GM21381 (cell line): ENCODE results near the gene TBC1D5.

Experiments
- ATAC-seq: cut with Tn5 transposase; IDR thresholded peaks from one replicate; pipeline ENCODE4 v1.9.1; 2021; ENCODE audit warnings: mild to moderate bottlenecking, moderate library complexity; ENCODE audit not compliant: unreplicated experiment

Gene TBC1D5

DNA sequence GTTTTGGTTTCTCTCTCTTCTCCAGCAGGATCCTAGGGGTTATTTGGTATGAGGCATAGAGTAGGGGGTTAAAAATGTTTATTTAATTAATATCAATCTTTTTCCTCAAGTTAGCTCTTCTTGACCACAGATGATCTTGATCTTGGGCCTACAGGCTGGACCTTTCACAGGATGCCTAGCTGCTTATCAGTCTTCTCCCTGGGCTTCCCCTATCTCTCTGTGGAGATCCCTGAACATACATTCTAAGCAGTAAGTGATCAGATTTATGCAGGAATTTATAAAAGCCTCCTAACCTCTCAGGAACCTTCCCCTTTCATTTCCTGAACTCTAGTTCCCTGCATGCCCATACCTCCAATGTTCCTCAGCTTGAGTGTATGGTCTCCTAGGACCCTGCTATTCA lies 428.3 kb downstream of the TBC1D5 start:
- no peak for ATAC-seq

DNA sequence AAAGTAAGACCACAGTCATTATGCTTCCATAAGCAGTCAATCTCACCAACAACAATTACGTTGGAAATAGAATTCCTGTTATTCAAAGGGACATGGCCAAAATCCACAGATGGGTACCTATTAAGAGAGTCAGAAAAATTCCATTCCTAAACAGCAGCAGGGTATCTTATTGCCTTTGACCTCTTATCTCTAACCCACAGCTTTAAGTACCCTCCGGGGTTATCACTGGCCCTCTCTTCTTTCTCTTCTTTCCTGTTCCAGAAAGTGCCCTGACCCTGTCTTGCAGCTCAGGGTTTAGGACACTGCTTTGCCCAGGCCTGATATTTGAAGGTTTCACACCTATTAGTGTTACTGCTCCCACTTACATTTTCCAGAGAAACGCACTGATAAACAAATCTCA lies 428.7 kb downstream of the TBC1D5 start:
- ATAC-seq: no peak

DNA sequence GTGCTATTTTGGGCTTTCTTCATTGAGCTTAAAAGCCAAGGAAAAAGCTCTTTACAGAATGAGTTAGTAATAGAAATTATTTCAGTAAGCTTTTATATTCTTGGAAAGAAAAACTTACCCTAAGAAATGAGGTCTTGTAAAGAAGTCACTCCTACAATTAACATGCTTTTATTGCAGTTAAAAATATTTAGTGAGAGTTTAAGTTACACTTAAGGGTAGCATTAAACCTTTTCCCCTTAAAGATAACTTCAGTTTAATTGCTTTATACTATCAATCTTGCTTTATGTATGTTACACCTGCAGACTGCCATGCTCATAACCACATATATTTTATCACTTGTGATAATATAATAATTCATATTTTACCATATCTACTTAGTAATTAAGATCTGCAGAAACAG lies 431.4 kb downstream of the TBC1D5 start:
- no peak for ATAC-seq

GRCh38 chr3:17307887-17308286 lies 434.5 kb downstream of the TBC1D5 start:
- no peak for ATAC-seq

DNA sequence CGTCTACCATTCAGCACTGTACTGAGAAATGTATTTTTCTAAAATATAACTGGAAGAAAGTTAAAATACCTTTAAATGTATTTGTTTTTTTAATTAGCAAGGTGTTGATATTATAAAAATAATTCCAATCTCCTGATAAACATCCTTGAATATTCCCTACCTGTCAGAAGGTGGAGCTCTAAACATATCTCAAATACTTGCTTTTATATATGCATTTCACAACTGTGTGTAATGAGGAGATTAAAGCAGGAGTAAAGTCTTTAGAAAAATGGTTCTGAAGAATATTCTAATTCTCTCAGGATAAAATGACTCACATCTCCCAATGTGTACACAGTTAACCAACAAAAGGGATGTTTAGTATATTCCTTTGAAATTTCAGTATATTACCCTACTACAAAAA lies 434.9 kb downstream of the TBC1D5 start:
- ATAC-seq: no peak

DNA sequence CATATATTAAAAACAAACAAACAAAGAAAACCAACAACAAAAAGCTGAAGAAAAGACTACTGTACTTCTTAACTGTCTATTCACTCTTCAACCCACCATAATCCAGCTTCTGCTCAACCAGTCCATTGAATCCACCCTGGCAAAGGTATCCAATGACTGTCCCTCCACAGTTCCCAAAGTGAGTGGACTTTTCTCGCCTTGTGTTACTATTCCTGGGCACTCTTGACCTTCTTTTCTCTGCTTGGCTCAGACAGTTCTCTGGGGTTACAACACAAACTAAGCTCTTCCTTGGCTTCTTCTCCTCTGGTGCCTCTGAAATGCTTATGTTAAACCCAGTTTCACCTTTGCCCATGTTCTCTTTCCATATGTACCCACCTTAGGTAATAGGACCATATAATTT lies 437.5 kb downstream of the TBC1D5 start:
- ATAC-seq: no peak

DNA sequence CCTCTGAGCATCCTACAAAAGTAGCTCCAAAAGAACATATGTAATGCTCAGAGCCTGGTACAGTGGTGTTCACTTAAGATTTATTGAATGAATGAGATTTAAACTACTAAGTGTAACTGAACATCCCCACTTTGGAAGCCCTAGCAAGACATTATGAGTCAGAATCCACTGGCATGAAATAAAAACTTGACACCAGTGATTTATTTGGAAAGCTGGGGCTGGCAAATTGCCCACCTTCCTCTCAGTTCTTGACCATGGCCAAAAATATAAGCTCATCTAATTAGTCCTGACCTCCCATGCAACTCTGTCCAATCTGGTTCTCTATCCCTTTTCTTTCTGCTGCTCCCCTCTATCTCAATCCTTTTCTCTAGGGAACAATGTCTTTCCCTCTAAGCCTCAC lies 439.7 kb downstream of the TBC1D5 start:
- ATAC-seq: no peak

DNA sequence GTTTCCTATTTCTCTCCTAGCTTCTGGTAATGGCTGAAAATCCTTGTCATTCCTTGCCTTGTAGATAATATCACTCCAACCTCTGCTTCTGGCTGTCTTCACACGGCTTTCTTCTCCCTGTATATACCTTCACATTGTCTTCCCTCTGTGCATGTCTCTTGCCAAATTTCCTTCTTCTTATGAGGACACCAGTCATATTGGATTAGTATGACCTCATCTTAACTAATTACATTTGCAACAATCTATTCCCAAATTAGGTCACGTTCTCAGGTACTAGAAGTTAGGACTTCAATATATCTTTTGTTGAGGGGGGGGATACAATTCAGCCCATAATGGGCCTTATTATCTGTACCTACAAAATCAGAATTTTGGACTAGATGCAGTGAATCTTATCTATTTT lies 440.3 kb downstream of the TBC1D5 start:
- ATAC-seq: no peak

- no peak for ATAC-seq
Observed at GRCh38 chr3:17301271-17301670, 441.2 kb downstream of the TBC1D5 start.

DNA sequence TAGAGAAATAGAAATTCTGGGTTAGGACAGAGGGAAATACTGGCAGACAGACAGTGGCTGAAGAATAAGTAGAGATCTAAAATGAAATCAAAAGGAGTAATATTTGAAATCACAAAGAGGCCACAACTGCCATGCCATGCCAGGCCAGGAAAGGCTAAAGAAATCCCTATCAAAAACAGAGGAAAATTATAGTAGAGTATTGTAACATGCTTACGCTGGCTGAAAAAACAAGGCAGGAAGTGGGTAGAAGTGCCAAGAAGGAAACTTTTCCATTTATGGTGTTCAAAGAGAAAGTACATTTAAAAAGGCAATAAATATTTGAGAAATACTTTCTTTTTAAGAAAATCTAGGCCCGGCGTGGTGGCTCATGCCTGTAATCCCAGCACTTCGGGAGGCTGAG lies 442.0 kb downstream of the TBC1D5 start:
- no peak for ATAC-seq

DNA sequence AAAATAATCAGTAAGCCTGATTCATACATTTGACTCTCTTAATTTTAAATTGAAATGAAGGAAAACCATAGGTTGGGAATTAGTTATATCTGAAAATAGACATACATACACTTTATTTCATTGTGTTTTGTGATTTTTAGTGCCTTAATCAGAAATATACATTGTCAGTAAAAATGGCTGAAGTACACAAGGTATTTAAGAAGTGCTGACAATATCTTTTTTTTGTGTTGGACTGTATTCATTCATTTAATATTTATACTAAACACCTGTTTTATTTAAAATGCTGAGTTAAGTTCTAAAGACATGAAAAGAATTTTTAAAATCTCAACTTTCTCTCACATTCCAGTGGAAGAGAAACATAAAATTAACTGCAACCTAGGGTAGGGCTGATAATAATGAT lies 444.4 kb downstream of the TBC1D5 start:
- ATAC-seq: no peak

DNA sequence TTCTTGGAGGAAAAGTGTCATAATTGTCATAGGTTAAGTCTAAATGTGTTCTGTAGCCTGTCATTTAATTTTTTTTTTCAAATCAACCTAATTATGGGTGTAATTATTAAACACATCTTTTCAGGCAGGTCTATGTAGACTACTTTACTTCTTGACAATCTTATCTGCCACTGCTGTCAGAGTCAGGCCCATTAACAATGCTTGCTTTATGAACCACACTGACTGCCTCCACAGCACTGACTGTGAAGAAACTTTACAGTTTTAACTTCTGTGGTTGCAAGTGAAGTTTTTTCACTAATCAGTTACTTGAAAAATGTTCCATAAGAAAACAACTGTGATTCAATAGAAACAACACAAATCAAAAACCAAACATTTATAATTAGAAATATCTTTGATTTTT lies 449.9 kb downstream of the TBC1D5 start:
- no peak for ATAC-seq

DNA sequence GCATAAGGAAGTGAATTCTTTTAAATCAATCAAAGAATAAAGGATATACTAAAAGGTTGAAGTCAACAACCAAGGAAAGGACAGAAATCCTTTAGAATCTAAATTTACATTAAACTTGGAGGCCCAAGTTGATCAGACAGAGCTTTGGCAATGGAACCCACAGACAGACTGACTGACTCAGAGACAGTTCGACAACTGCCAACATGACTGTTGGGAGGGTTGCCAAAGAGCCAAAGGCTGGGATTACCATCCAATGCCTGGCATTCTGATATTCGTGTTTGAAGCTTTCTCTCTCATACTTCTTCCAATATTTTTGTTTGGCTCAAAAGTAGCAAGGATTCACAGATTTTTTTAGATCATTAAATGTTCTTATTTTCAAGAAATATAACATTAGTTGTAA lies 451.5 kb downstream of the TBC1D5 start:
- no peak for ATAC-seq

GRCh38 chr3:17288839-17289399 lies 453.5 kb downstream of the TBC1D5 start:
- ATAC-seq: no peak

DNA sequence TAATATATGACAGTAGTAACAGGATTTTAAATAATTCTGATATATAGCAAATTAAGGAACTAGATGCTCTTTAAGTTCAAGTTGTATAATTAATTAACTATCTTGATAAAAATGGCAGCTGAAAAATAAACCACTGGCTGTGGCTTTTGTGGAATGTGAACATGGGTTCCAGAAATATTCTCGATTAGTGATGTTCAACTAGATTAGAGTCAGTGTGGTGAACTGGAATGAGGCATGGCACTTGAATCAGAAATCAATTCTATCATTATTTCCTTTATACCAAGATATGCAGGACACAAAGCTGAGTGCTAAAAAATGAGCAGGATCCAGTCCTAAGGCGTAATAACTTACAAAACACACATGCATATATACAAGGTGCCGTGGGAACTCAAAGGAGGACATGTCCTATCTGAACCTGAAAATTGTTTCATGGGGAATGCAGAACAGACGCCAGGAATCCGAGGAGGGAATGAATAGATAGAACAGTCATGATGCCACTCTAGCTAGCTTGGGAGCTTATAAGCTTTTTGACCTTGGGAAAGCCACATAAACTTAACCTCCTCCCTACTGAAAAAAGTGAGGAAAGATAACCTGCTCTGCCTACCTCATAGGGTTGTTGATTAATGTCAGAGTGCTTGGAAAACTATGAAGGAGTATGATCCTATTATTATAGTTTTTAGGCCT lies 455.3 kb downstream of the TBC1D5 start:
- no peak for ATAC-seq

GRCh38 chr3:17278006-17278405 lies 464.4 kb downstream of the TBC1D5 start:
- ATAC-seq: no peak

DNA sequence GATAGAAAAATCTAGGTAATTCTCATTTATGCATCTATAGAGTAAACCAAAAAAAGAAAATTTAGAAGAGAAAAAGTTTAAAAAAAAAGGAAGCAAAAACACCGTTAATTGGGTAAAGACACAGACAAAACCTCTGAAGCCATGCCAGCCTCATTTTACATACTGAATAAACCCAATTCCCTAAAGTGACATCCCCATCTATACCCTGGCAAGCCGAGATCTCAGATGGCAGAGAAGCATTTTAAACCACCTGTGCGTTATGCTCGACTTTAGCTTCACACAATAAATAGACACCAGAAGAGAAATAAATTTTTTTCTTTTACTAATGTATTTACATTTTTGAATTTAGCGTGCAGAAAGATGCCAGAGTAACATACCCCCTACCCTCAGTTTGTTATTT lies 475.6 kb downstream of the TBC1D5 start:
- no peak for ATAC-seq

- ATAC-seq: no peak
Observed at GRCh38 chr3:17261627-17262369, 480.6 kb downstream of the TBC1D5 start.

GRCh38 chr3:17260257-17260656 lies 482.2 kb downstream of the TBC1D5 start:
- no peak for ATAC-seq

GRCh38 chr3:17259685-17260084 lies 482.7 kb downstream of the TBC1D5 start:
- no peak for ATAC-seq

GRCh38 chr3:17258823-17259436 lies 483.5 kb downstream of the TBC1D5 start:
- ATAC-seq: no peak

GRCh38 chr3:17257269-17257668 lies 485.2 kb downstream of the TBC1D5 start:
- ATAC-seq: no peak
